HG03571 (cell line): ENCODE data around the gene ULBP1.
"Not testable (repeated sequence)": the region's sequence is repeated elsewhere in the genome, so short reads cannot be mapped to it uniquely, and the experiment has no call there.

ENCODE experiments used
- ATAC-seq: cut with Tn5 transposase; IDR thresholded peaks from one replicate; pipeline ENCODE4 v1.9.1; 2021; ENCODE audit not compliant: unreplicated experiment

ULBP1 gene

GRCh38 chr6:149969635-149970034 lies 5.9 kb downstream of the ULBP1 start:
- no peak for ATAC-seq

- ATAC-seq: not testable (repeated sequence)
Measured at GRCh38 chr6:149974394-149974793, 10.7 kb downstream of the ULBP1 start.

- no peak for ATAC-seq
Measured at GRCh38 chr6:149974825-149975224, 11.1 kb downstream of the ULBP1 start.

- no peak for ATAC-seq
Measured at GRCh38 chr6:149975400-149975799, 11.7 kb downstream of the ULBP1 start.

GRCh38 chr6:149977221-149977620 lies 13.5 kb downstream of the ULBP1 start:
- no peak for ATAC-seq

- no peak for ATAC-seq
Measured at GRCh38 chr6:149978610-149979009, 14.9 kb downstream of the ULBP1 start.

GRCh38 chr6:149979293-149979692 lies 15.6 kb downstream of the ULBP1 start:
- no peak for ATAC-seq

GRCh38 chr6:149983145-149983544 lies 19.4 kb downstream of the ULBP1 start:
- no peak for ATAC-seq

GRCh38 chr6:149984773-149985172 lies 21.0 kb downstream of the ULBP1 start:
- no peak for ATAC-seq

- ATAC-seq: no peak
Measured at GRCh38 chr6:149985481-149985937, 21.8 kb downstream of the ULBP1 start.

GRCh38 chr6:149987602-149988107 lies 23.9 kb downstream of the ULBP1 start:
- no peak for ATAC-seq

- no peak for ATAC-seq
Measured at GRCh38 chr6:149988550-149989346, 25.0 kb downstream of the ULBP1 start.

- no peak for ATAC-seq
Measured at GRCh38 chr6:149990212-149990660, 26.5 kb downstream of the ULBP1 start.

GRCh38 chr6:149990661-149991471 lies 27.1 kb downstream of the ULBP1 start:
- ATAC-seq: no peak

- ATAC-seq: peak; percentile 51
Measured at GRCh38 chr6:149991472-149991795, 27.7 kb downstream of the ULBP1 start.

GRCh38 chr6:149991838-149992237 lies 28.1 kb downstream of the ULBP1 start:
- no peak for ATAC-seq

GRCh38 chr6:149995235-149995750 lies 31.6 kb downstream of the ULBP1 start:
- no peak for ATAC-seq

GRCh38 chr6:149995971-149996370 lies 32.2 kb downstream of the ULBP1 start:
- no peak for ATAC-seq

- ATAC-seq: no peak
Measured at GRCh38 chr6:149999636-150000035, 35.9 kb downstream of the ULBP1 start.

GRCh38 chr6:150001295-150002008 lies 37.7 kb downstream of the ULBP1 start:
- peak; percentile 29 for ATAC-seq

- ATAC-seq: no peak
Measured at GRCh38 chr6:150002710-150003109, 39.0 kb downstream of the ULBP1 start.
